RWPE2 (cell line): ENCODE results near the gene PYGL.

Experiments
- ATAC-seq: fragments of 200-7000 bp; cut with Tn5 transposase; 3 replicates; pipeline ENCODE4 v1.9.1; 2021; ENCODE audit warnings: low read depth
- DNase-seq: peaks from one replicate; pipeline ENCODE4 v3.0.0-alpha.2; 2020; ENCODE audit warnings: low spot score
- H3K27ac ChIP-seq: fragments of 450-650 bp; 2 replicates; pipeline ENCODE4 v1.5.1; 2017; ENCODE audit warnings: mild to moderate bottlenecking; ENCODE audit not compliant: poor library complexity, severe bottlenecking
- H3K27me3 ChIP-seq: fragments of 250-450 bp; sonication (Bioruptor Pico); 2 replicates; pipeline ENCODE4 v1.5.1; 2021; ENCODE audit warnings: mild to moderate bottlenecking, moderate library complexity; ENCODE audit not compliant: insufficient read depth, poor library complexity, severe bottlenecking
- H3K36me3 ChIP-seq: fragments of 250-450 bp; sonication (Bioruptor Pico); 2 replicates; pipeline ENCODE4 v1.5.1; 2020; ENCODE audit warnings: low read depth, mild to moderate bottlenecking, moderate library complexity
- H3K4me1 ChIP-seq: fragments of 250-450 bp; sonication (Bioruptor Pico); 2 replicates; pipeline ENCODE4 v1.5.1; 2021; ENCODE audit warnings: mild to moderate bottlenecking, moderate library complexity; ENCODE audit not compliant: insufficient read depth, poor library complexity, severe bottlenecking
- H3K4me3 ChIP-seq: fragments of 250-450 bp; sonication (Bioruptor Pico); 2 replicates; pipeline ENCODE4 v1.5.1; 2021; ENCODE audit warnings: mild to moderate bottlenecking, moderate library complexity; ENCODE audit not compliant: severe bottlenecking
- H3K9me3 ChIP-seq: fragments of 250-450 bp; sonication (Bioruptor Pico); 2 replicates; pipeline ENCODE4 v1.5.1; 2021; ENCODE audit warnings: mild to moderate bottlenecking, moderate library complexity; ENCODE audit not compliant: severe bottlenecking
- TF ChIP-seq, protein P1 (sequence below): fragments of 450-650 bp; IDR thresholded peaks from one replicate; pipeline ENCODE4 v1.5.1; 2017; ENCODE audit warnings: mild to moderate bottlenecking, moderate library complexity; ENCODE audit not compliant: poor library complexity, severe bottlenecking

The PYGL gene

DNA sequence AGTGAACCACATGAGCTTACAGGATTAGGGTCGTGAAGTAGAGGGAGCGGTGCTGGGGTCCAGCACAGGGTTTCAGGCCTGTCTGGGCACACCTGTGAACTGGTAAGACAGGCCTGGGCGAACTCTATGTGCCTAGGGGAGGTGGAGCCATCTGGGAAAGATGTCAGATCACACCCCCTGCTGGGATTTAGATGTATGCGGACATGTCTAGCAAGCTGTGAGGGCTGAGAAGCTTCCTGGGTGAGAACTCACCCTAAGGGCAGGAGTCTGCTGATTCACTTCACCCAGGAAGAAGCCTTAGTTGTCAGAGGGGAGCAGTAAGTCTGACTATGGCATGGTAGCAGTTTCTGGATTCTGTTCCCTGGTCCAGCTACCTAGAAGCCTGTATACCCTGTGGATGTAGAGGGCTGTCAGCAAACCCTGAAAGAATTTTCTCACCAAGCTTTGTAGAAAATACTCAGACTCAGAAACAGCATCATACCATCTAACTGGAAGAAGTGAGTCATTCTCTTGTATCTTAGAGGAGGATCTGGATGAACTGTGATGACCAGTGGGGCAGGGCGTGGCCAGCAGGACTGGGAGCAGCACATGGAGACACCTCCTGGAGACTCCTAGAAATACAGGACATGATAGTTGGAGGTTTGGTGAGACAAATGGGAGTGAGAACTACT, 11.2 kb upstream of the PYGL start:
- peak overlapping the region; percentile 94 for H3K27ac ChIP-seq
- TF ChIP-seq, protein P1, sequence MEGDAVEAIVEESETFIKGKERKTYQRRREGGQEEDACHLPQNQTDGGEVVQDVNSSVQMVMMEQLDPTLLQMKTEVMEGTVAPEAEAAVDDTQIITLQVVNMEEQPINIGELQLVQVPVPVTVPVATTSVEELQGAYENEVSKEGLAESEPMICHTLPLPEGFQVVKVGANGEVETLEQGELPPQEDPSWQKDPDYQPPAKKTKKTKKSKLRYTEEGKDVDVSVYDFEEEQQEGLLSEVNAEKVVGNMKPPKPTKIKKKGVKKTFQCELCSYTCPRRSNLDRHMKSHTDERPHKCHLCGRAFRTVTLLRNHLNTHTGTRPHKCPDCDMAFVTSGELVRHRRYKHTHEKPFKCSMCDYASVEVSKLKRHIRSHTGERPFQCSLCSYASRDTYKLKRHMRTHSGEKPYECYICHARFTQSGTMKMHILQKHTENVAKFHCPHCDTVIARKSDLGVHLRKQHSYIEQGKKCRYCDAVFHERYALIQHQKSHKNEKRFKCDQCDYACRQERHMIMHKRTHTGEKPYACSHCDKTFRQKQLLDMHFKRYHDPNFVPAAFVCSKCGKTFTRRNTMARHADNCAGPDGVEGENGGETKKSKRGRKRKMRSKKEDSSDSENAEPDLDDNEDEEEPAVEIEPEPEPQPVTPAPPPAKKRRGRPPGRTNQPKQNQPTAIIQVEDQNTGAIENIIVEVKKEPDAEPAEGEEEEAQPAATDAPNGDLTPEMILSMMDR, result peak; percentile 58
- peak; percentile 98 for DNase-seq
- peak; percentile 91 for ATAC-seq
- no peaks in the 10 kb centered on the region for H3K9me3 ChIP-seq
- H3K4me3 ChIP-seq, result no peak overlapping the region
- H3K36me3 ChIP-seq, result no peaks in the 10 kb centered on the region
- H3K27me3 ChIP-seq, result no peaks in the 10 kb centered on the region
- peaks cover 19% of the 10 kb centered on the region for H3K4me1 ChIP-seq

DNA sequence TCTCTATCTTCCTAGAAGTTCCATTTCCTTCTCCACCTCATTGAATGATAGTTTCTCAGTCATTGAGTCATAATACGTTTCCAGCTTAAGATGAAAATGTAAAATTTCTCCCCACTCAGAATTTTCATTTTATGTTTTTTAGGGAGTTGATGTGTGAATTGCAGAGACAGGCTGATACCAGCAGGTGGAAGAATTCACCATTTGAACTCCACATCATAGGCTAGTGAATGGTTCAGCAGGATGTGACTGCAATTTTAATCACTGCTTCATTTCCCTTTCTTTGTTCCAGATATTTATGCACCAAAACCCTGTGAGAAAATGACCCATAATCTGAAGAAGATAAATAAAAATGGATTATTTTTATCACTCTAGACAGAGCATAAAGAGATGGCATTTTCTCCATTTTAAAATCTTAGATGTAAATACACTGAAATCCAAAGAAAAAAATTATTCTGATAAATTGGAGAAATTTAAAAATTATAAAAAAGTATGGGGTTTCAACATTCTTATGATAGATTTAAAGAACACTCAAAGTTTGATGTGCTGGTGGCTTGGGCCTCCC, 10.6 kb upstream of the PYGL start:
- H3K27ac ChIP-seq, result peak overlapping the region; percentile 94

DNA sequence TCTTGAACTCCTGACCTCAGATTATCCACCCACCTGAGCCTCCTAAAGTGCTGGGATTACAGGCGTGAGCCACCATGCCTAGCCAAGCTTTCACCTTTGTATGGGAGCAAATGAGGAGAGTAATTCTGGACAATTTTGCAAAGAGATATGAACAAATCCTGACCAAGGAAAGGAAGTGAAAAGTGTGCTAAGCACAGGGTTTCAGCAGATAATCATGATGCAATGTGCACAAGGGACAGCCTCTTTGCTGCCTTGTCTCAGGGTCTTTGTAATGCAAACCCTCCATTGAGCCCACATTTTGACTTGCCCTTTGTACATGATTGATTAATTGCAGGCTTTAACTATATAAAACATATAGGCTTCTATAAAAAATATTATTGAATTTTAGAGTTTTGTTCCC, 9.2 kb upstream of the PYGL start:
- H3K27me3 ChIP-seq, result no peaks in the 10 kb centered on the region
- H3K9me3 ChIP-seq, result no peaks in the 10 kb centered on the region
- H3K27ac ChIP-seq, result peak overlapping the region; percentile 94
- ATAC-seq (no peak), DNase-seq (no peak)
- no peaks in the 10 kb centered on the region for H3K36me3 ChIP-seq
- TF ChIP-seq, protein P1, result no peak
- peaks cover 19% of the 10 kb centered on the region for H3K4me1 ChIP-seq
- no peak overlapping the region for H3K4me3 ChIP-seq

More for the DNA sequence above, 10.6 kb upstream of the PYGL start:
- Histone ChIP-seq H3K4me1 (peaks cover 19% of the 10 kb centered on the region), H3K4me3 (no peak overlapping the region), H3K36me3 (no peaks in the 10 kb centered on the region), H3K9me3 (no peaks in the 10 kb centered on the region), H3K27me3 (no peaks in the 10 kb centered on the region)
- TF ChIP-seq, protein P1, result peak; percentile 89
- DNase-seq (no peak), ATAC-seq (peak; percentile 59)

DNA sequence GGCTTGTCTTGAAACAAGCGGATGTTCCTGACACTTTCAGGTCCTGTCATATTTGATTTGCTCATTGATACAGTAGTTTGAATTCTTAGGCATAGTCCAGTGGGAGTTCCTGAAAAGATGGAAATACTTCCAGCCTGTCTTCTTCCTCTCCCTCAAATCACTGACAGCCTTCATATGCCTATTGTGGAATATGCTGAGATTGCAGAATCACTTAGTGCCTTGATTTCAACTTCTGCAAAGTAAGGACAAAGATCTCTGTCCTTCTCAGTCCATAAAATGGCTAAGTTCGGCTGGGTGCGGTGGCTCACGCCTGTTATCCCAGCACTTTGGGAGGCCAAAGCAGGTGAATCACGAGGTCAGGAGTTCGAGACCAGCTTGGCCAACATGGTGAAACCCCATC, 6.7 kb upstream of the PYGL start:
- no peak for ATAC-seq
- peaks cover 29% of the 10 kb centered on the region for H3K4me1 ChIP-seq
- no peak overlapping the region for H3K27ac ChIP-seq
- no peaks in the 10 kb centered on the region for H3K27me3 ChIP-seq
- no peak overlapping the region for H3K4me3 ChIP-seq
- H3K36me3 ChIP-seq, result no peaks in the 10 kb centered on the region
- TF ChIP-seq, protein P1, result no peak
- no peak for DNase-seq
- H3K9me3 ChIP-seq, result no peaks in the 10 kb centered on the region

DNA sequence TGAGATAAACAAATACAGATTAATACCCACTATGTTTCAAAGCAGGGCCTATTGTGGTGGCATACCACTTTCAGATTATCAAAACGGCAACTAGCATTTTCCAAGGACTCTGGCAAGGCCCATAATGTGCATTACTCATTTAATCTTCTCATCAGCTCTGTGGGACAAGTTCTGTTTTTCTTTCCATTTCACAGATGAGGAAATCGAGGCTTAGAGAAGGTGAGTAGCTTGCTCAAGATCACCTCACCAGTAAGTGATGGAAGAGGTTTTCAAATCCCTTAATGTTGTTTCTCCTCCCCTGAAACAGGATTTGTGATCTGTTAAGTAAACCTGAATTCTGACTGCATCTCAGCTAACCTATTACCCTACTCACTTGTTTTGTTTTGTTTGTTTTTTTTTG, 3.9 kb upstream of the PYGL start:
- ATAC-seq (no peak), DNase-seq (no peak)
- no peak overlapping the region for H3K4me3 ChIP-seq
- H3K36me3 ChIP-seq, result no peaks in the 10 kb centered on the region
- TF ChIP-seq, protein P1, result no peak
- no peak overlapping the region for H3K27ac ChIP-seq
- peaks cover 10% of the 10 kb centered on the region for H3K4me1 ChIP-seq
- H3K9me3 ChIP-seq, result no peaks in the 10 kb centered on the region
- H3K27me3 ChIP-seq, result no peaks in the 10 kb centered on the region
